VCaP (cell line): ENCODE measurements around the gene AAR2.
A peak's percentile ranks its signal among the peaks of the same experiment; 100 is the strongest.

Source experiments
- H3K27ac ChIP-seq: fragments of 450-650 bp; 2 replicates; pipeline ENCODE4 v1.5.1; 2017
- TF ChIP-seq, protein P1 (sequence below): fragments of 450-650 bp; conservative IDR thresholded peaks from 2 replicates; pipeline ENCODE4 v1.5.1; 2017; ENCODE audit warnings: mild to moderate bottlenecking, moderate library complexity

AAR2 gene, protein sequence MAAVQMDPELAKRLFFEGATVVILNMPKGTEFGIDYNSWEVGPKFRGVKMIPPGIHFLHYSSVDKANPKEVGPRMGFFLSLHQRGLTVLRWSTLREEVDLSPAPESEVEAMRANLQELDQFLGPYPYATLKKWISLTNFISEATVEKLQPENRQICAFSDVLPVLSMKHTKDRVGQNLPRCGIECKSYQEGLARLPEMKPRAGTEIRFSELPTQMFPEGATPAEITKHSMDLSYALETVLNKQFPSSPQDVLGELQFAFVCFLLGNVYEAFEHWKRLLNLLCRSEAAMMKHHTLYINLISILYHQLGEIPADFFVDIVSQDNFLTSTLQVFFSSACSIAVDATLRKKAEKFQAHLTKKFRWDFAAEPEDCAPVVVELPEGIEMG

DNA sequence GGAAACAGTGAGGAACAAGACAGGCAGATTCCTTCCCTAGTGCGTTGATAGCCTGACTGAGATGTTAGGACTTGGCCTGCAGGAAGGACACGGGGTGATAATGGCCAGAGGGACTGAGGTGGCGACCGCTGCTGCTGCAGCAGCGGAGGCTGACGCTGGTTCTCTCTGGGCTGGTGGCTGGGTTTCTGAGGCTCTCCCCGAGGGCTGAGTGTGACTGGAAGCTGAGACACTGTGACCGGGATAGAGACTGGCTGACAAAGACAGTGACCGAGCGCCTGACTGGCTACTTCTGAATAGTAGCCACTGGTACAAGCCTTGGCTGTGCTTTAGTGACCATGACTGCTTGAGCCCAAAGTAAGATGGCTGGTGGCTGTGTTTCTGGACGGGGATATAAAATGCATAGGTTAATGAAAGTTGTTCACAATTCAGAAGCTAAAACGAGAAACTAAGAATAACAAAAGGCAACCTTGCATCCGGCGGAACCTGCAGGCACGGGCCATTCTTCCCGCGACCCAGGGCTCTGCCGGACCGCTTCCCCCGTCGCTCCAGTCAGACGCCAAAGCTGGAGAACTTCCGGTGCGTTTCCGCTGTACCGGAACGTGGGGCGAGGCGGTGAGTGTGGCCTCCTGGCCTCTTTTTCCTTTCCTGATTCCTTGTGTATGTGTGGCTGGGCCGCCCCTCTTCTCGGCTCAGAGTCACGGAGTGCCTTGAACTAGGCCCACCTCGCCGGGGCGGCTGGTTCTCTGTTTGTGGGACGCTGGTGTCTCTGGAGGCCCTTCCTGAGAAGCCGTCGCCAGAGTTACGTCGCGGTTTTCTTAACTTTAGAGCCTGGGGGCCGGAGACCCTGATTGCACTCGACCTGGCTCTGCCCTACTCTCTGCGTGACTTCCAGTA, at the start of gene AAR2:
AAR2 (plus strand) TSS at position 587 of the 894 bp plus-strand sequence. CDS start 3,391 bp downstream, outside the sequence.
- TF ChIP-seq, protein P1, sequence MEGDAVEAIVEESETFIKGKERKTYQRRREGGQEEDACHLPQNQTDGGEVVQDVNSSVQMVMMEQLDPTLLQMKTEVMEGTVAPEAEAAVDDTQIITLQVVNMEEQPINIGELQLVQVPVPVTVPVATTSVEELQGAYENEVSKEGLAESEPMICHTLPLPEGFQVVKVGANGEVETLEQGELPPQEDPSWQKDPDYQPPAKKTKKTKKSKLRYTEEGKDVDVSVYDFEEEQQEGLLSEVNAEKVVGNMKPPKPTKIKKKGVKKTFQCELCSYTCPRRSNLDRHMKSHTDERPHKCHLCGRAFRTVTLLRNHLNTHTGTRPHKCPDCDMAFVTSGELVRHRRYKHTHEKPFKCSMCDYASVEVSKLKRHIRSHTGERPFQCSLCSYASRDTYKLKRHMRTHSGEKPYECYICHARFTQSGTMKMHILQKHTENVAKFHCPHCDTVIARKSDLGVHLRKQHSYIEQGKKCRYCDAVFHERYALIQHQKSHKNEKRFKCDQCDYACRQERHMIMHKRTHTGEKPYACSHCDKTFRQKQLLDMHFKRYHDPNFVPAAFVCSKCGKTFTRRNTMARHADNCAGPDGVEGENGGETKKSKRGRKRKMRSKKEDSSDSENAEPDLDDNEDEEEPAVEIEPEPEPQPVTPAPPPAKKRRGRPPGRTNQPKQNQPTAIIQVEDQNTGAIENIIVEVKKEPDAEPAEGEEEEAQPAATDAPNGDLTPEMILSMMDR: no peak
- H3K27ac ChIP-seq: peak within 1 kb of the TSS; percentile 89

DNA sequence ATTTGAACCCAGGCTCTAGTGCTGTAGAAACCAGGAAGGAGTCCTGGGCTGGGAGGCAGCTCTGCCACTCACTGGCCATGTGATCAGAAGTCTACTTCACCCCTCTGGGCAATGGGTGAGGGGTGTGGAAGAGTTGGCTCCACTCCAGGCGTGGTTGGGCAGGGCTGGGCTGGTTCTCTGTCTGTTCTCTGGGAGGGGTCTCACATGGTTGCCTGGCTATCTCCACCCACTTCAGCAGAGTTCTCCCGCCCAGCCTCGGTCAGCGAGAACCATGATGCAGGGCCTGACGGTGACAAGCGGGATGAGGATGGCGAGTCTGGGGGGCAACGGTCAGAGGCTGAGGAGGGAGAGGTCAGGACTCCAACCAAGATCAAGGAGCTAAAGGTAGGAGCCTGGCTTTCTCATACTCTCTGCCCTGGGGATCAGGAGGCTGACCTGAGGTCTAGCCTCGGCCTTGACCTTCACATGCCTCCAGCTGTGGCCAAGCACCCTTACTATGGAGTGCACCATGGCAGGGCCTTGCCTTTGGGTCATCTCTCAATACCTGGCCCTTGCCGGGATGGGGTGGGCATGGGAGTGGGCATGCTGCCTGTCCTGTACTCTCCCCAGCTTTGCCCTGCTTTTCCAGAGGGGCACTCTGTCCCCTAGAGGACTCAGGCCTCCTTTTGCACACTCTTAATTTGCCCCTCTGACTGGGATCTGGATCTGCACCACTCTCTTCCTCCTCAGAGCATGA, 42.1 kb upstream of the AAR2 start:
- no peak overlapping the region for H3K27ac ChIP-seq
- TF ChIP-seq, protein P1: no peak

DNA sequence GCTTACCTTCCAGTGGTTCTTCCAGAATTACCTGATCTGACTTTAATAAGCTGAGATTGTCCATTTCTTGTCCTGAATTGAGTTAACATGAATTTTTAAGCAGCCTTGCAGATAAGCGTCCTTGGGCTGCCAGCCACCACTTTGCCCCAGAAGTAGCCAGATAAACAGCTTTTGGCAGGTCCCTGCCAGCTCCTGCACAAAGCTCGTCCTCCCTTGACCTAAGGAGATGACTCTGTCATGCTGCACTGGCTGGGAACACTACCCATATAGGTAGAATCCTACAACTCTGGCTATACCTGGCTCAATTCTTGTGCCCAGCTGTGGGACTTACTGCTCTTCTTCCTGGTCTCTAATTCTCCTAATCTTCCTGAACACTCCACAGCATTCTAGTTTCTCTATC, 39.6 kb upstream of the AAR2 start:
- TF ChIP-seq, protein P1: no peak
- H3K27ac ChIP-seq: no peak overlapping the region

DNA sequence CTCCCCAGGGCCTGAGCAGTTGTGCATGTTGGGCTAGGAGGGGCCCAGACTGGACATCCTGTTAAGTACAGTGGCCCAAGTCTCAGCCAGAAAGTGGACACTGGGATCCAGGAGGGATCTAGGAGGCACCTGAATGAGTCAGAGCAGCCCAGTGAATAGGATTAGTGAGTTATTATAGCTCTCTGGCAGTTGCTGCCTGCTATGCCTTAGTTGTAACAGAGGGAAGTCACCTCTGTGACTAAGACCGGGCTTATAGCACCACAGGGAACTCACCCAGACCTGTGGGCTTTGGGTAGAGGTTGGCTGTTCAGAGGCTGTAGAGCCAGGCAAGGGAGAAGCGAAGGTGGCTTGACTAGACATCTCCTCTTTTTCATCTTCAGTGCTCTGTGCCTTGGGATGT, 39.0 kb upstream of the AAR2 start:
- TF ChIP-seq, protein P1: no peak
- no peak overlapping the region for H3K27ac ChIP-seq

DNA sequence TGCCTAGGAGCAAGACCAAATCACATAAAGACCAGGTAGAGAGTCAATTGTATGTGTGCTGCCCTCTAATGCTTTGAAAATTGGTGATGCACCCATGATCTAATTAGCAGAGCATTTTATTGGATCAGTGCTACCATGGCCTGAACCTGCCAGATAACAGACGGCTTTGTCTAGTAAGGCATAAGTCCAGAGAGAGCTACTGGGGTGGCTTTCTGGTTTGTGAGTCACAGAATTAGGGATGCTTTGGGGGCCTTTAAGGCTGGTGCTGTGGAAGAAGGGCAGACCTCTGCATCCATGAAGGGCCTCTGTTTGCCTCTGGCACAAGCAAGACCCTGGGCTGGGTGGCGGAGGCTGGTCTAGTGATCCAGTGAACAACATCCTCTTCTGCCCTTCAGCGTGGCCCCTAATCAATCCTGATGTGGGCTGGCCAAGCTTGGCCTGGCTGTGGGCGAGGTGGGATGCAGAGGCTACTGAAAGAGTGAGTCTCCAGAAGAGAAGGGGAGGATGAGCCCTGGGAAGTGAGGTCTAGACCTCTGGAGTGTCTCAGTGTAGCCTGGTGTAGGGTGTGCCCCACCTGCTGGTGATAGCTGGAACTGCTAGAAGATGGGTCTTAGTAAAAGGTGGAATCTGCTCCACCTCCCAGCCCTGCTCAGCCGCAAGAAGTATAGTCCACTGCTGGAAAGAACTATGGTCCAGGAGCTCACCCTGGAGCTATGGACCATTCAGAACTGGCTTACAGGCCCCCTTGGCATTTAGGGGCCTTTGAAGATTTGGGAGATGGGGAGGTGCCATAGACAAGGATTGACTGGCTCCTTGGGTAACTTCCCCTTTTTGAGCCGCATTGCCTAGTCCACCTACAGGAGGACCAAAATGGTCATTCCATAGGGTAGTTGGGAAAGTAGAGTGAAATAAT, 36.7 kb upstream of the AAR2 start:
- TF ChIP-seq, protein P1: peak; percentile 97
- H3K27ac ChIP-seq: no peak overlapping the region

DNA sequence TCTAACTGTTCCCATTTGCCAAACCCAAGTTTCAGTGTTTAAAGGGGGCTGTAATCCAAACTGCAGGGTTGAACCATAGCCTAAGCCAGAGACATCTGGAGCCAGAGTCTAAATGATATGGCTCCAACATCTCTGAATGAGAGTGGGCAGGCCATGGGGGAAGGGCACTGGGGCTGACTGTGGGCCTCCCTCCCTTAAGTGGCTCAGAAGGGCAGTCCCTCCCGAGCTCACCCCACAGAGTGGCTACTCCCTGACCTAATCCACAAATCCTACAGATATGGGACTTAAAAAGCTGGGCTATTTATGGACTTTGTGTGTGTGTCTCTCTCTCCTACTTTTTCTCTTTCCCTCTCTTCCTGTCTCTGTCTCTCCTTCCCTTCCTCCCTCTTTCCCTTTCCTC, 35.8 kb upstream of the AAR2 start:
- TF ChIP-seq, protein P1: no peak
- H3K27ac ChIP-seq: no peak overlapping the region
